ENCODE results near the gene ALX4.

Gene ALX4

GRCh38 chr11:44274404-44274803 is 35.5 kb downstream of the ALX4 start:
- no peak overlapping the region for H3K4me2 ChIP-seq (ENCODE audit: insufficient read depth, low read length)
- H3K4me1 ChIP-seq (ENCODE audit: insufficient read depth, low read length): no peaks in the 10 kb centered on the region
- no peak overlapping the region for H3K4me3 ChIP-seq (ENCODE audit: low read depth in 1 of 2, low read length in 2 of 2)
- H2AFZ ChIP-seq (ENCODE audit: low read depth, low read length): no peak overlapping the region
- no peaks in the 10 kb centered on the region for H3K9me3 ChIP-seq (ENCODE audit: insufficient read depth, low read length, severe bottlenecking)
- no peak for TF ChIP-seq CTCF (IDR thresholded peaks at IDR 0.05; ENCODE audit: borderline replicate concordance, extremely low read depth, low read length, poor library complexity, severe bottlenecking)
- TF ChIP-seq EZH2 (IDR thresholded peaks at IDR 0.05; ENCODE audit: borderline replicate concordance, low read depth, low read length, severe bottlenecking): no peak
- no peaks in the 10 kb centered on the region for H4K20me1 ChIP-seq (ENCODE audit: insufficient read depth, low read length)
- no peaks in the 10 kb centered on the region for H3K79me2 ChIP-seq (ENCODE audit: insufficient read depth, low read length)
- no peaks in the 10 kb centered on the region for H3K27me3 ChIP-seq (ENCODE audit: insufficient read depth, low read length, poor library complexity)
- no peak for DNase-seq
- H3K27ac ChIP-seq (ENCODE audit: low read length): no peak overlapping the region
- no peak overlapping the region for H3K9ac ChIP-seq (ENCODE audit: low read depth, low read length)
- ATAC-seq (ENCODE audit: insufficient read depth, low read depth): no peak
- H3K36me3 ChIP-seq (ENCODE audit: insufficient read depth, low read length): no peaks in the 10 kb centered on the region

- no peaks in the 10 kb centered on the region for H3K79me2 ChIP-seq (ENCODE audit: insufficient read depth, low read length)
- H3K4me3 ChIP-seq (ENCODE audit: low read depth in 1 of 2, low read length in 2 of 2): no peak overlapping the region
- H3K9me3 ChIP-seq (ENCODE audit: insufficient read depth, low read length, severe bottlenecking): no peaks in the 10 kb centered on the region
- no peak overlapping the region for H3K4me2 ChIP-seq (ENCODE audit: insufficient read depth, low read length)
- no peaks in the 10 kb centered on the region for H3K27me3 ChIP-seq (ENCODE audit: insufficient read depth, low read length, poor library complexity)
- no peaks in the 10 kb centered on the region for H3K36me3 ChIP-seq (ENCODE audit: insufficient read depth, low read length)
- ATAC-seq (ENCODE audit: insufficient read depth, low read depth): no peak
- no peak overlapping the region for H2AFZ ChIP-seq (ENCODE audit: low read depth, low read length)
- H3K9ac ChIP-seq (ENCODE audit: low read depth, low read length): no peak overlapping the region
- no peak overlapping the region for H3K27ac ChIP-seq (ENCODE audit: low read length)
- no peaks in the 10 kb centered on the region for H4K20me1 ChIP-seq (ENCODE audit: insufficient read depth, low read length)
- DNase-seq: no peak
- TF ChIP-seq CTCF (IDR thresholded peaks at IDR 0.05; ENCODE audit: borderline replicate concordance, extremely low read depth, low read length, poor library complexity, severe bottlenecking) (no peak), EZH2 (IDR thresholded peaks at IDR 0.05; ENCODE audit: borderline replicate concordance, low read depth, low read length, severe bottlenecking) (no peak)
- no peaks in the 10 kb centered on the region for H3K4me1 ChIP-seq (ENCODE audit: insufficient read depth, low read length)
These were observed 38.7 kb downstream of the ALX4 start for GRCh38 chr11:44271286-44271685.

GRCh38 chr11:44270403-44271273 is 39.3 kb downstream of the ALX4 start:
- Histone ChIP-seq H3K27ac (ENCODE audit: low read length) (no peak overlapping the region), H3K9me3 (ENCODE audit: insufficient read depth, low read length, severe bottlenecking) (no peaks in the 10 kb centered on the region), H3K79me2 (ENCODE audit: insufficient read depth, low read length) (no peaks in the 10 kb centered on the region), H3K9ac (ENCODE audit: low read depth, low read length) (no peak overlapping the region), H4K20me1 (ENCODE audit: insufficient read depth, low read length) (no peaks in the 10 kb centered on the region), H3K4me1 (ENCODE audit: insufficient read depth, low read length) (no peaks in the 10 kb centered on the region), H3K4me2 (ENCODE audit: insufficient read depth, low read length) (no peak overlapping the region), H3K27me3 (ENCODE audit: insufficient read depth, low read length, poor library complexity) (no peaks in the 10 kb centered on the region), H2AFZ (ENCODE audit: low read depth, low read length) (no peak overlapping the region), H3K4me3 (ENCODE audit: low read depth in 1 of 2, low read length in 2 of 2) (no peak overlapping the region), H3K36me3 (ENCODE audit: insufficient read depth, low read length) (no peaks in the 10 kb centered on the region)
- no peak for ATAC-seq (ENCODE audit: insufficient read depth, low read depth)
- TF ChIP-seq EZH2 (IDR thresholded peaks at IDR 0.05; ENCODE audit: borderline replicate concordance, low read depth, low read length, severe bottlenecking): no peak
- no peak for DNase-seq

Data from DND-41 (cell line).